AG08395 (cell line): ENCODE measurements around the gene RAB3D.
A peak's percentile ranks its signal among the peaks of the same experiment; 100 is the strongest.

Experiments used
- DNase-seq: peaks from one replicate; pipeline ENCODE4 v3.0.0; 2012; ENCODE audit warnings: mixed read lengths, low spot score

The RAB3D gene

GRCh38 chr19:11295180-11295579 is 44.3 kb downstream of the RAB3D start:
- DNase-seq: no peak

GRCh38 chr19:11293433-11294389 is 45.7 kb downstream of the RAB3D start:
- DNase-seq: peak; percentile 94

GRCh38 chr19:11291991-11292390 is 47.5 kb downstream of the RAB3D start:
- DNase-seq: no peak

GRCh38 chr19:11291415-11291814 is 48.0 kb downstream of the RAB3D start:
- DNase-seq: no peak

- DNase-seq: no peak
Measured at GRCh38 chr19:11290256-11290655, 49.2 kb downstream of the RAB3D start.

- peak; percentile 41 for DNase-seq
Measured at GRCh38 chr19:11288349-11288748, 51.1 kb downstream of the RAB3D start.

GRCh38 chr19:11286312-11286974 is 53.0 kb downstream of the RAB3D start:
- peak; percentile 38 for DNase-seq

GRCh38 chr19:11284515-11284914 is 54.9 kb downstream of the RAB3D start:
- DNase-seq: no peak

- no peak for DNase-seq
Measured at GRCh38 chr19:11281356-11282049, 58.0 kb downstream of the RAB3D start.

- no peak for DNase-seq
Measured at GRCh38 chr19:11279505-11280236, 59.8 kb downstream of the RAB3D start.

GRCh38 chr19:11278670-11279069 is 60.8 kb downstream of the RAB3D start:
- DNase-seq: no peak

- DNase-seq: no peak
Measured at GRCh38 chr19:11274533-11275086, 64.8 kb downstream of the RAB3D start.

- DNase-seq: no peak
Measured at GRCh38 chr19:11273989-11274388, 65.5 kb downstream of the RAB3D start.

GRCh38 chr19:11273296-11273695 is 66.2 kb downstream of the RAB3D start:
- no peak for DNase-seq
